GM12874 (cell line): Measurements from ENCODE around the gene JAZF1.

ENCODE experiments used
- CTCF ChIP-seq: IDR thresholded peaks from 2 replicates; pipeline ENCODE4 v1.5.1; 2011; ENCODE audit warnings: low read depth, mild to moderate bottlenecking, control low read depth, low read length, moderate library complexity; ENCODE audit not compliant: insufficient read depth

JAZF1 gene

DNA sequence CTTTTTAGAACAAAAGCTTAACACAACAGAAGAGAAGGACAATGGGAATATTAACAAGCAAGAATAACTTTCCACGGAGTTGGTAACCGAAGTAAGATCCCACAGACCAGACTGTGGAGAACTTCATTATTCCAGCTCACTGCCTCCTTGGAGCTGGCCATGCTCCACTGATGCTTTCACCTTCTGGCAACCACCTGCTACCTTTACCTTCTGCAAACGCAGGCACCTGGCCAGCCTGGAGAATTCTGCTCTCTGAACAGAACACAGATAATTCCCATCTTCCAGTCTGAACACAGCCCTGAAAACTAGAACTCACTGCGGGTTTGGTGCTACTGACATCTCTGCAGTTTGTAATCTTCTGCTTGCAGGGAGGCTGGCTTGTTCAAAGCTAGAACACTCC is 66.5 kb downstream of the JAZF1 start:
- no peak for TF ChIP-seq CTCF

GRCh38 chr7:28112883-28113540 is 67.6 kb downstream of the JAZF1 start:
- no peak for TF ChIP-seq CTCF

- TF ChIP-seq CTCF = no peak
Measured at GRCh38 chr7:28112467-28112866, 68.1 kb downstream of the JAZF1 start.

- no peak for TF ChIP-seq CTCF
Measured at GRCh38 chr7:28112012-28112411, 68.6 kb downstream of the JAZF1 start.

DNA sequence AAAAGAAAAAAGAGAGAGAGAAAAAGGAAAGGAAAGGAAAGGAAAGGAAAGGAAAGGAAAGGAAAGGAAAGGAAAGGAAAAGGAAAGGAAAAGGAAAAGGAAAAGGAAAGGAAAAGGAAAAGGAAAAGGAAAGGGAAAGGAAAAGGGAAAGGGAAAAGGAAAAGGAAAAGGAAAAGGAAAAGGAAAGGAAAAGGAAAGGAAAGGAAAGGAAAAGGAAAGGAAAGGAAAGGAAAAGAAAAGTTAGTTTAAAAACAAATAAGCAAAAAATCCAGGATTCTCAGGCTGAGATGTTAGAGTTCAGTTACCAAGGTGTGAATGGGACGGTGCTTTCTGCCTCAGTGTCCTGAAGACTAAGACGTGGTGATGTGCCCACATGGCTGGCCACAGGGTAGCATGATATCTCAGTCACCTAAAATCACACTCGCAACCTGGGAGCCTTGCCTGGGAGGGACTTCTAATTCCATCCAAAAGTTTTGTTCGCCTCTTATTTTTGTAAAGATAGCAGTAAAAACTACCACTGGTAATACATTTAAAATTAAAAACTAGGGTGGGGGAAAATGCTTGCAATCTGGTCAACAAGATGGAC is 70.1 kb downstream of the JAZF1 start:
- TF ChIP-seq CTCF = no peak

- no peak for TF ChIP-seq CTCF
Measured at GRCh38 chr7:28108747-28109146, 71.8 kb downstream of the JAZF1 start.

- TF ChIP-seq CTCF = no peak
Measured at GRCh38 chr7:28107960-28108359, 72.6 kb downstream of the JAZF1 start.
